ENCODE measurements around the gene SNF8.

The SNF8 gene

DNA sequence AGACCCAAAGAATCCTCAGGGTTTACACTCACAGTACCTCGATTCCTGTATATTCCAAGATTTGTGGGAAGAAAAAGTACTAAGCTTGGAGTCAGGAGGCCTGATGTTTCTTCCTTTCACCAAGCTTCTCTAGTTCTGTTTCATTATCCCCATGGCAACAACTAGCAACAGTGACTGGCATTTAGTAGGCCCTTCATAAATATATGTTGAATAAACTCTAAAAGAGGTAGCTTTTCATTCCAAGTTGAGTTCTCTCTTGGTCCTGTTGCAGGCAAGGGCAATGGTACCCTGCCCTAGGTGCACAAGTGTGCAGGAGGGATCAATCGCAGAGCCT is 37.0 kb downstream of the SNF8 start:
- H3K4me1 ChIP-seq (ENCODE audit: insufficient read depth, low read length), result peaks cover 12% of the 10 kb centered on the region
- H3K27me3 ChIP-seq (ENCODE audit: insufficient read depth, low read length), result no peaks in the 10 kb centered on the region
- 65% methylated on average over 2 of the region's 2 CpGs for WGBS
- peak overlapping the region; percentile 80 for H3K9ac ChIP-seq (ENCODE audit: low read depth, low read length)
- peaks cover 33% of the 10 kb centered on the region for H3K36me3 ChIP-seq (ENCODE audit: insufficient read depth, low read length)
- no peaks in the 10 kb centered on the region for H3K9me3 ChIP-seq (ENCODE audit: insufficient read depth, low read depth, low read length)
- H3K4me3 ChIP-seq (ENCODE audit: low read length), result peak overlapping the region; percentile 65
- peak overlapping the region; percentile 92 for H3K27ac ChIP-seq (ENCODE audit: low read depth, low read length)

DNA sequence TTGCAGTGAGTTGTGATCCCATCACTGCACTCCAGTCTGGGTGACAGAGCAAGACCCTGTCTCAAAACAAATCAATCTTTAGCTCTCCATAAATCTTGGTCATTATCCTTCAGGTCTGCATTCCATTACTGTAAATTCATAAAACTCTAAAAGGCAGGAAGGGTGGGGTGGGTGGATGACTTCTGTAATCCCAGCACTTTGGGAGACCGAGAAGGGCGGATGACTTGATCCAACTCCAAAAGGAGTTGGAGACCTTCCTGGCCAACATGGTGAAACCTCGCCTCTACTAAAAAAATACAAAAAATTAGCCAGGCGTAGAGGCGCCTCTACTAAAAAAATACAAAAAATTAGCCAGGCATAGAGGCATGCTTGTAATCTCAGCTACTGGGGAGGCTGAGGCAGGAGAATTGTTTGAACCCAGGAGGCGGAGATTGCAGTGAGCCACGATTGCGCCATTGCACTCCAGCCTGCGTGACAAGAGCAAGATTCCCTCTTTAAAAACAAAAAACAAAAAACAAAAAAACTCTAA is 38.6 kb downstream of the SNF8 start:
- Histone ChIP-seq H3K4me1 (ENCODE audit: insufficient read depth, low read length) (peaks cover 12% of the 10 kb centered on the region), H3K9ac (ENCODE audit: low read depth, low read length) (no peak overlapping the region), H3K27ac (ENCODE audit: low read depth, low read length) (no peak overlapping the region), H3K27me3 (ENCODE audit: insufficient read depth, low read length) (no peaks in the 10 kb centered on the region), H3K9me3 (ENCODE audit: insufficient read depth, low read depth, low read length) (no peaks in the 10 kb centered on the region), H3K4me3 (ENCODE audit: low read length) (no peak overlapping the region), H3K36me3 (ENCODE audit: insufficient read depth, low read length) (peaks cover 16% of the 10 kb centered on the region)
- 91% methylated on average over 9 of the region's 9 CpGs for WGBS

DNA sequence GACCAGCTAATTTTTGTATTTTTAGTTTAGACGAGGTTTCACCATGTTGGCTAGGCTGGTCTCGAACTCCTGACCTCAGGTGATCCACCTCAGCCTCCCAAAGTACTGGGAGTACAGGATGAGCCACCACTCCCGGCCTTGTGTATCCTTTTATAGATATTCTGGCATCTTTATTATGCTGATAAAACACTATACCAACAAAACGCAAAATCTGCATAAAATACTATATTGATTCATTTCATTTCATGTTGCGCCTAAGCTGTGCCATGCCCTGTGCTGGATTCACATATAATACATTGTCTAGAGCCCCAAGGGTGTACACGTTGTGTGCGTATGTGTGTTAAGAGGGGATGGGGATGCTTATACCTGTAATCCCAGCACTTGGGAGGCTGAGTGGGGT is 40.2 kb downstream of the SNF8 start:
- no peaks in the 10 kb centered on the region for H3K27me3 ChIP-seq (ENCODE audit: insufficient read depth, low read length)
- H3K27ac ChIP-seq (ENCODE audit: low read depth, low read length), result no peak overlapping the region
- H3K9me3 ChIP-seq (ENCODE audit: insufficient read depth, low read depth, low read length), result no peaks in the 10 kb centered on the region
- no peak overlapping the region for H3K9ac ChIP-seq (ENCODE audit: low read depth, low read length)
- no peak overlapping the region for H3K4me3 ChIP-seq (ENCODE audit: low read length)
- 0 out of 2 replicates have a peak, but pooled peaks cover under 1% of the 10 kb centered on the region for H3K36me3 ChIP-seq (ENCODE audit: insufficient read depth, low read length)
- WGBS, result 92% methylated on average over 7 of the region's 7 CpGs
- H3K4me1 ChIP-seq (ENCODE audit: insufficient read depth, low read length), result peaks cover under 1% of the 10 kb centered on the region; the same call in 1 of the 2 replicates

DNA sequence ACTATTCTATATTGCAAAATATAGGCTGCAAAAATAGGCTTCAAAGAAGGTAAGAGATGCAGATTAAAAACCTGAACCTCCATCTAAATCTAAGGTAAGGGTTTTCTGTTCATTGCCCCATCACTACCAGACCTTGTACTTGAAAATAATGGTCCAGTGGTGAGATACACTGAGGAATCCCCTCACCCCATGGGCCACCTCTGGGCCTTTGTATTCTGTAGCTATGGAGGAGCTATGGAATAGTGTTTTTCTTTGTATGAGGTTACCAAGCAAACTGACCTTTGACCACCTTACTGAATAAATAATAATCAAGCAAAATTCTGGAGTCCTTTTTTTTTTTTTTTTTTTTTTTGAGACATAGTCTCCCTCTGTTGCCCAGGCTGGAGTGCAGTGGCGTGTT is 41.2 kb downstream of the SNF8 start:
- H3K27me3 ChIP-seq (ENCODE audit: insufficient read depth, low read length), result no peaks in the 10 kb centered on the region
- WGBS, result 100% methylated on average over 1 of the region's 1 CpG
- H3K4me1 ChIP-seq (ENCODE audit: insufficient read depth, low read length), result no peaks in the 10 kb centered on the region
- H3K9me3 ChIP-seq (ENCODE audit: insufficient read depth, low read depth, low read length), result no peaks in the 10 kb centered on the region
- H3K4me3 ChIP-seq (ENCODE audit: low read length), result no peak overlapping the region
- H3K27ac ChIP-seq (ENCODE audit: low read depth, low read length), result no peak overlapping the region
- no peak overlapping the region for H3K9ac ChIP-seq (ENCODE audit: low read depth, low read length)
- peaks cover 2% of the 10 kb centered on the region; the same call in 1 of the 2 replicates for H3K36me3 ChIP-seq (ENCODE audit: insufficient read depth, low read length)

DNA sequence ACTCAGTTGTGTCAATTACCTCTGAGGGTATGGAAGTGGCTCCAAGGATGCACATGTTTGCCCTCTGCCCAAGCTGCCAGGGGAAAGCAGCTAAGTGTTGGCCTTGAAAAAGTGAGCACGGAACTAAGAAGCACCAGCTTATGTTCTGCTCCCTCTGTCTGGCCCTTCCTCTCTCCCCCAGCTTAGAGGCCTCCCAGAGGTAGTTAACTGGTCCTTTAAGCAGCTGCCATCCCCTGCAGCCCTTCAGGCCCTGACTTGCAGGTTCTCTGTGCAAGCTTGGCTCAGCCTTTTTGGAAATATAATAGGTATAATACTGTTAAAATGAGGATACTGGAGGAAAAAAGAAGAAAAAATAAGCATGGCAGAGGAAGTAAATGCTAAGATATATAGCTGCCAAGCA is 43.4 kb downstream of the SNF8 start:
- no peaks in the 10 kb centered on the region for H3K4me1 ChIP-seq (ENCODE audit: insufficient read depth, low read length)
- no peaks in the 10 kb centered on the region for H3K9me3 ChIP-seq (ENCODE audit: insufficient read depth, low read depth, low read length)
- no peak overlapping the region for H3K9ac ChIP-seq (ENCODE audit: low read depth, low read length)
- H3K27ac ChIP-seq (ENCODE audit: low read depth, low read length), result no peak overlapping the region
- H3K27me3 ChIP-seq (ENCODE audit: insufficient read depth, low read length), result no peaks in the 10 kb centered on the region
- peaks cover 14% of the 10 kb centered on the region for H3K36me3 ChIP-seq (ENCODE audit: insufficient read depth, low read length)
- no peak overlapping the region for H3K4me3 ChIP-seq (ENCODE audit: low read length)
- 85% methylated on average over 1 of the region's 1 CpG for WGBS

DNA sequence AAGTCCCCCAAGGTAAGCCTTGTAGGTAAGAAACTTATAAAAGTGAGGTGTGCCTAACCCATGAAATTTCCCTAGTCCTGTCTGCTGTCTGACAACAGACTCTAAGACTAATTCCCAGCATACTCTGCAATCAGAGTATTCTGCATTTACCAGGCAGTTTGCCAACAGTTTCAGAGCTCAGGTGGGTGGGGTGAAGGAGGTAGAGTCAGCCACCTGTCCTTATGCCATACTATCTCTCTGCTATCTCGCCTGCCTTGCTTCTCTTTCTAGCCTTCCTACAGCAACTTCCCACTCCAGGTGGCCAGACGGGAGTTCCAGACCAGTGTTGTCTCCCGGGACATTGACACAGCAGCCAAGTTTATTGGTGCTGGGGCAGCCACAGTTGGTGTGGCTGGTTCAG is 49.8 kb downstream of the SNF8 start:
- Histone ChIP-seq H3K27ac (ENCODE audit: low read depth, low read length) (no peak overlapping the region), H3K4me3 (ENCODE audit: low read length) (no peak overlapping the region), H3K9ac (ENCODE audit: low read depth, low read length) (no peak overlapping the region), H3K4me1 (ENCODE audit: insufficient read depth, low read length) (peaks cover 5% of the 10 kb centered on the region; the same call in 1 of the 2 replicates), H3K9me3 (ENCODE audit: insufficient read depth, low read depth, low read length) (no peaks in the 10 kb centered on the region), H3K27me3 (ENCODE audit: insufficient read depth, low read length) (no peaks in the 10 kb centered on the region), H3K36me3 (ENCODE audit: insufficient read depth, low read length) (peaks cover 33% of the 10 kb centered on the region)
- WGBS, result 89% methylated on average over 3 of the region's 3 CpGs

DNA sequence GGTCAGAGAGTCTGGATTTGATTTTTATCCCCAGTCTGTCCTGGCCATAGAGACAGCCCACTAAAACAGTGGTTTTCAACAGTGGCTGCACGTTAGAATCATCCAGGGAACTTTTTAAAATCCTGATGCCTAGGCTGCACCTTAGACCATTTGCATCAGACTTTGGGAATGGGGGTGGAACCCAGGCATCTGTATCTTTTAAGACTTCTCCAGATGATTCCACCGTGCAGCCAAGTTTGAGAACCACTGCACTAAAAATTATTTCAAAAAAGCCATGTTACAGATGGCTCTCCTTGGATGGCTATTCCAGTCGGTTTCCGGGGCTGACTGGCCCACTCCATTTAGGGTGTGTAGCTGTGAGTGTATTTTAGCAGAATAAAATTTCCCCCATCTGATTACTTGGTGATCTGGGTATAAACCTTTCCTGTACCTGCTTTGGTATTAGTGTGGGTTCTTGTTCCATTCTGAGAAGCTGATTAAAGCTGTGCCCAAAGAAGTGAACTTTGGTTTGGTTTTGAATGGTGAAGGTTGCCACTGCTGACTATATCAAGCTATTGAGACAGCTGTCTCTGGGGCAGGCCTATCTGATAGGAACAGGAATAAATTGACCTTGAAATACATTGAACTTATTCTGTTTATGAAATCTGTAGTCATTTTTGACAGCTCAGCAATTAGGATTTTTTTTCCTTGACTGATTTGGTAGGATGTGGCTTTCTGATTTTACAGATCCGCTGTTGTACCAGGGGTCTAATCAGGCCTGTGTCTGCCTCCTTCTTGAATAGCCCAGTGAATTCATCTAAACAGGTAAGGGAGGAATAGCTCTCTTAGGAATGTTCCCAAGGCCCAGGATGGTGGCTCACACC is 50.8 kb downstream of the SNF8 start:
- no peaks in the 10 kb centered on the region for H3K27me3 ChIP-seq (ENCODE audit: insufficient read depth, low read length)
- peak overlapping the region; percentile 76 for H3K9ac ChIP-seq (ENCODE audit: low read depth, low read length)
- no peaks in the 10 kb centered on the region for H3K9me3 ChIP-seq (ENCODE audit: insufficient read depth, low read depth, low read length)
- H3K4me3 ChIP-seq (ENCODE audit: low read length), result peak overlapping the region; percentile 82
- peaks cover 33% of the 10 kb centered on the region for H3K36me3 ChIP-seq (ENCODE audit: insufficient read depth, low read length)
- 59% methylated on average over 5 of the region's 5 CpGs for WGBS
- H3K27ac ChIP-seq (ENCODE audit: low read depth, low read length), result no peak overlapping the region
- peaks cover 5% of the 10 kb centered on the region; the same call in 1 of the 2 replicates for H3K4me1 ChIP-seq (ENCODE audit: insufficient read depth, low read length)

DNA sequence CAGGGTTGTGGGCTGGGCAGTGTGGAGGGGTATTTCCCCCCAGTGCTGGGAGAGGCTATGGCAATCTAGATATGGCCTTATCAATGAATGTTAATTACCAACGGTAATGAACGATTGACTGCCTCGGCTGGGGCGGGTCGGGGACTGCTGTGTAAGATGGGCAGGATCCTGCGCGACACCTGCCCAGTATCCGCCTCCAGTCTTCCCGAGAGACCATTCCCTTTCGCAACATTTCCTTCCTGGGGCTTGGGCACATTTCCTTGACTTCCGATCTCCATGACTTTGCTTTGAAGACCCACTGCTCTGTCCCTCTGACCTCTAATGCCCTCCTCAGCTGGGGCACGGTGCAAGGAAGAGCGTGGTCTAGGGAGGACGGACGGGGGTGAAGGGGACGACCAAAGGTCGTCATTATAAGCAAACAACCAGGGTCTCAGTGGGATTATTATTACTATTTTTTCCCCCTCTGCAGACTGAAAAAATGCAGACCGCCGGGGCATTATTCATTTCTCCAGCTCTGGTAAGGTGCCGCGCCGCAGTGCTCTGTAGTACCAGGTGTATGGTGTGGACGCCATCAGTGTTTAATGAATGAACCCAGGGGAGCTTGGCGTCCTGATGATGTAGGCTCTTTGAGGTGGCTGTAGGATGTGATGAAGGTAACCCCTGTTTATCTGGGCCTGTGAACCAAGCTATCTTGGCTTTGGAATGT is 51.5 kb downstream of the SNF8 start:
- peak overlapping the region; percentile 82 for H3K4me3 ChIP-seq (ENCODE audit: low read length)
- peak overlapping the region; percentile 57; the same call in 1 of the 2 replicates for H3K27ac ChIP-seq (ENCODE audit: low read depth, low read length)
- peaks cover 5% of the 10 kb centered on the region; the same call in 1 of the 2 replicates for H3K4me1 ChIP-seq (ENCODE audit: insufficient read depth, low read length)
- peak overlapping the region; percentile 76 for H3K9ac ChIP-seq (ENCODE audit: low read depth, low read length)
- H3K36me3 ChIP-seq (ENCODE audit: insufficient read depth, low read length), result peaks cover 31% of the 10 kb centered on the region
- no peaks in the 10 kb centered on the region for H3K27me3 ChIP-seq (ENCODE audit: insufficient read depth, low read length)
- WGBS, result 2% methylated on average over 21 of the region's 24 CpGs
- no peaks in the 10 kb centered on the region for H3K9me3 ChIP-seq (ENCODE audit: insufficient read depth, low read depth, low read length)

DNA sequence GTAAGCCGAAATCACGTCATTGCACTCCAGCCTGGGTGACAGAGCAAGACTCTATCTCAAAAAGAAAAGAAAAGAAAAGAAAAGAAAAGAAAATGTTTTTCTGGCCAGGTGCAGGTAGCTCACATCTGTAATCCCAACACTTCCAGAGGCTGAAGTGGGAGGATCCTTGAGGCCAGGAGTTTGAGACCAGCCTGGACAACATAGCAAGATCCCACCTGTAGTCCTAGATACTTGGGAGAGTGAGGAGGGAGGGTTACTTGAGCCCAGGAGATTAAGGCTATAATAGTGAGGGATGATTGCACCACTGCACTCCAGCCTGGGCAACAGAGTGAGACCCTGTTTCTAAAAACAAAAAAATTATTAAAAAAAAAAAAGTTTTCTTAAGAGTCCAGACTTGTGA is 54.6 kb downstream of the SNF8 start:
- Histone ChIP-seq H3K9me3 (ENCODE audit: insufficient read depth, low read depth, low read length) (no peaks in the 10 kb centered on the region), H3K4me3 (ENCODE audit: low read length) (no peak overlapping the region), H3K36me3 (ENCODE audit: insufficient read depth, low read length) (peaks cover 8% of the 10 kb centered on the region), H3K27ac (ENCODE audit: low read depth, low read length) (no peak overlapping the region), H3K9ac (ENCODE audit: low read depth, low read length) (no peak overlapping the region), H3K4me1 (ENCODE audit: insufficient read depth, low read length) (peaks cover 5% of the 10 kb centered on the region; the same call in 1 of the 2 replicates), H3K27me3 (ENCODE audit: insufficient read depth, low read length) (no peaks in the 10 kb centered on the region)
- WGBS, result 95% methylated on average over 2 of the region's 2 CpGs

DNA sequence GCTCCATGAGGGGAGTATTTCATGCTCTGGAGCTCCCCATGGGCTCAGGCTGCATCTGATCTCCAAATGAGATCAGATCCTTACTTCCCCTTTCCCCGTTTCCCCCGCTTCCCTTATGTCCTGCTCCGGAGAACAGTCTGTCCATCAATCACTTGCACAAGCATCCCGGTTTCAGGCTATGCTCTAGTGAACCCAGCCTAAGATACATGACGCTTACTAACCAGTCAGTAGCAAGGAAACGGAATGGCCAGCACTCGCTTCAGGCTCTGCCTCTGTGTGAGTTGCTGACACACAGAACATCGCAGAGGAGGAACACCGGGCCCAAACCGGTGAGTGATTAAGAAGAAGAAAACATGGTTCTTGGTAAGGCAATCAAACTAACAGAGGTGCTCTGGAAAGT is 61.5 kb downstream of the SNF8 start:
- 91% methylated on average over 10 of the region's 10 CpGs for WGBS
- Histone ChIP-seq H3K4me3 (ENCODE audit: low read length) (no peak overlapping the region), H3K27ac (ENCODE audit: low read depth, low read length) (no peak overlapping the region), H3K27me3 (ENCODE audit: insufficient read depth, low read length) (no peaks in the 10 kb centered on the region), H3K9me3 (ENCODE audit: insufficient read depth, low read depth, low read length) (no peaks in the 10 kb centered on the region), H3K36me3 (ENCODE audit: insufficient read depth, low read length) (no peaks in the 10 kb centered on the region), H3K4me1 (ENCODE audit: insufficient read depth, low read length) (no peaks in the 10 kb centered on the region), H3K9ac (ENCODE audit: low read depth, low read length) (no peak overlapping the region)

DNA sequence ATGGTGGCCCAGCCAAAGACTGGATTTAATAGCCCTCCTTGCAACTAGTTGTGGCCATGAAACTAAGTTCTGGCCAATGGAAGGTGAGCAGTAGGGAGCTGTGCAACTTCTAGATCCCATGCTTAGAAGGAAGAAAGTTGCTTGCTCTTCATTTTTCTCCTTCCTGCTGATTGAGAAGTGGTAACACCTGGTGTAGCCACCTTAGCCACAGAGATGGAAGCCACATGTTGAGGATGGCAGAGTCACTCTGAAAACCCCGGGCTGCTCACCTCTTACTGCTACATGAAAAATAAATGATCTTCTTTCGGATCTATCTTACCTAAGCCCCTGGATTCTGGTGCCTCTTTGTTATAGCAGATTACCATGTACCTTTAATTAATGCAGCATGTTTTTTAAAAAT is 62.4 kb downstream of the SNF8 start:
- no peaks in the 10 kb centered on the region for H3K36me3 ChIP-seq (ENCODE audit: insufficient read depth, low read length)
- H3K4me1 ChIP-seq (ENCODE audit: insufficient read depth, low read length), result no peaks in the 10 kb centered on the region
- H3K9me3 ChIP-seq (ENCODE audit: insufficient read depth, low read depth, low read length), result no peaks in the 10 kb centered on the region
- no peaks in the 10 kb centered on the region for H3K27me3 ChIP-seq (ENCODE audit: insufficient read depth, low read length)
- no peak overlapping the region for H3K9ac ChIP-seq (ENCODE audit: low read depth, low read length)
- no peak overlapping the region for H3K27ac ChIP-seq (ENCODE audit: low read depth, low read length)
- no peak overlapping the region for H3K4me3 ChIP-seq (ENCODE audit: low read length)
- 98% methylated on average over 2 of the region's 2 CpGs for WGBS
